ENCODE measurements around the gene ZNF611. TPM values are rescaled to one million over a fixed set of nuclear protein-coding genes. Genes with fewer than 3 reads are reported as not detected.
"Not testable (repeated sequence)": the region's sequence is repeated elsewhere in the genome, so short reads cannot be mapped to it uniquely, and the experiment has no call there.

Gene ZNF611
- total and polyA plus RNA-seq, 9 donors: 5.9 to 21.5 (median 16.2) TPM

DNA sequence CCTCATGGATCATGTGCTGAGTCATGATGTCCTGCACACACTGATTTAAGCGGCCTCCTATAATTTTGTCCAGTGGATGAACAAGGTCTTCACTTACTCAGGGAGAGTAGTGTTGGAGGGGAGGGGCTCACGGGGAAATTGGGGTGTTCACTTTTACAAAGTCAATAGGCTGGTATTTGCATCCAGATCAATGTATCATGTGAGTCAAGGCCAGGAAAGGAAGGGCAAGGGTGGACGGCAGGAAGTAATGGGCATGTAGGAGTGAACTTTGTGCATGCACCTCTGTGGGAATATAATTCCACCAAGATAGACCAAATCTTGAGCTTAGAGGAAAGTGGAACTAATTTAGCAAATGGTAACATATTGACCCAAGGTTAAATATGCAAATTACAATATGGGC is 23.2 kb downstream of the ZNF611 start:
- H3K27me3 ChIP-seq; H3K36me3 ChIP-seq; H3K4me1 ChIP-seq (ENCODE audit: insufficient read depth); intact Hi-C loops (cut with DNase I); DNase-seq; H3K4me3 ChIP-seq; H3K27ac ChIP-seq; H3K9me3 ChIP-seq: not testable (repeated sequence)
- 88 to 95% (median 91%) methylated on average over 3 of the region's 3 CpGs for WGBS, 3 donors

DNA sequence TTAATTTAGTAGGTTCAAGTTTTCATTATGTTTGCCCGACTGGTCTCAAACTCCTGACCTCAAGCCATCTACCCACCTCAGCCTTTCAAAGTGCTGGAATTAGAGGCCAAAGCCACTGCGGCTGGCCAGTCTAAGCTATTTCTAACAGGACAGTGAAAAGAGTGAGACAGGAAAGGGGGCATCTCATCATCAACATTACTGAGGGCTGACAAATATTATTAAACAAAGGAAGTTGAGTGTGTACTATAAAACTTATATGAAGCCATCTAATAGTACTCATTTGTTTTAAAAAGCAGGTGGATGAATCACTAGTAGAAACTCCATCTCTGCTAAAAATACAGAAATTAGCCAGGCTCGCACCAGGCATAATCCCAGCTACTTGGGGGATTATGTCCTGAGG is 24.3 kb downstream of the ZNF611 start:
- no peak overlapping the region for H3K4me3 ChIP-seq
- no peaks in the 10 kb centered on the region for H3K36me3 ChIP-seq
- no peaks in the 10 kb centered on the region for H3K27me3 ChIP-seq
- H3K4me1 ChIP-seq (ENCODE audit: insufficient read depth): no peaks in the 10 kb centered on the region
- no peaks in the 10 kb centered on the region for H3K9me3 ChIP-seq
- no peak for DNase-seq
- TF ChIP-seq, protein P1, sequence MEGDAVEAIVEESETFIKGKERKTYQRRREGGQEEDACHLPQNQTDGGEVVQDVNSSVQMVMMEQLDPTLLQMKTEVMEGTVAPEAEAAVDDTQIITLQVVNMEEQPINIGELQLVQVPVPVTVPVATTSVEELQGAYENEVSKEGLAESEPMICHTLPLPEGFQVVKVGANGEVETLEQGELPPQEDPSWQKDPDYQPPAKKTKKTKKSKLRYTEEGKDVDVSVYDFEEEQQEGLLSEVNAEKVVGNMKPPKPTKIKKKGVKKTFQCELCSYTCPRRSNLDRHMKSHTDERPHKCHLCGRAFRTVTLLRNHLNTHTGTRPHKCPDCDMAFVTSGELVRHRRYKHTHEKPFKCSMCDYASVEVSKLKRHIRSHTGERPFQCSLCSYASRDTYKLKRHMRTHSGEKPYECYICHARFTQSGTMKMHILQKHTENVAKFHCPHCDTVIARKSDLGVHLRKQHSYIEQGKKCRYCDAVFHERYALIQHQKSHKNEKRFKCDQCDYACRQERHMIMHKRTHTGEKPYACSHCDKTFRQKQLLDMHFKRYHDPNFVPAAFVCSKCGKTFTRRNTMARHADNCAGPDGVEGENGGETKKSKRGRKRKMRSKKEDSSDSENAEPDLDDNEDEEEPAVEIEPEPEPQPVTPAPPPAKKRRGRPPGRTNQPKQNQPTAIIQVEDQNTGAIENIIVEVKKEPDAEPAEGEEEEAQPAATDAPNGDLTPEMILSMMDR (IDR thresholded peaks at IDR 0.05): no peak
- TF ChIP-seq POLR2A (IDR thresholded peaks at IDR 0.05) (no peak), EP300 (IDR thresholded peaks at IDR 0.05) (no peak)
- 97 to 99% (median 99%) methylated on average over 3 of the region's 3 CpGs for WGBS, 3 donors
- no peak overlapping the region for H3K27ac ChIP-seq
- intact Hi-C loops (cut with DNase I): no loop called here

GRCh38 chr19:52705615-52706014 is 29.2 kb downstream of the ZNF611 start:
- DNase-seq; H3K4me3 ChIP-seq; H3K27me3 ChIP-seq; H3K4me1 ChIP-seq (ENCODE audit: insufficient read depth); intact Hi-C loops (cut with DNase I); H3K36me3 ChIP-seq; H3K9me3 ChIP-seq; H3K27ac ChIP-seq: not testable (repeated sequence)
- 97 to 98% (median 98%) methylated on average over 3 of the region's 3 CpGs for WGBS, 3 donors

GRCh38 chr19:52703917-52704316 is 30.9 kb downstream of the ZNF611 start:
- intact Hi-C loops (cut with DNase I): no loop called here
- H3K4me3 ChIP-seq: no peak overlapping the region
- 83 to 96% (median 92%) methylated on average over 4 of the region's 4 CpGs for WGBS, 3 donors
- H3K27ac ChIP-seq: no peak overlapping the region
- DNase-seq: no peak
- TF ChIP-seq EP300 (IDR thresholded peaks at IDR 0.05) (no peak), POLR2A (IDR thresholded peaks at IDR 0.05) (no peak)
- TF ChIP-seq, protein P1 (IDR thresholded peaks at IDR 0.05): no peak
- H3K27me3 ChIP-seq: no peaks in the 10 kb centered on the region
- H3K4me1 ChIP-seq (ENCODE audit: insufficient read depth): no peaks in the 10 kb centered on the region
- H3K36me3 ChIP-seq: no peaks in the 10 kb centered on the region
- H3K9me3 ChIP-seq: no peaks in the 10 kb centered on the region

- Histone ChIP-seq H3K27me3 (no peaks in the 10 kb centered on the region), H3K36me3 (no peaks in the 10 kb centered on the region), H3K4me1 (ENCODE audit: insufficient read depth) (no peaks in the 10 kb centered on the region), H3K9me3 (no peaks in the 10 kb centered on the region), H3K4me3 (no peak overlapping the region), H3K27ac (no peak overlapping the region)
- 79 to 85% (median 83%) methylated on average over 7 of the region's 7 CpGs for WGBS, 3 donors
- intact Hi-C loops (cut with DNase I): no loop called here
- no peak for TF ChIP-seq EP300 (IDR thresholded peaks at IDR 0.05)
- TF ChIP-seq, protein P1 (IDR thresholded peaks at IDR 0.05): no peak
- TF ChIP-seq POLR2A (IDR thresholded peaks at IDR 0.05): no peak
- DNase-seq: no peak
These were observed 34.2 kb downstream of the ZNF611 start for GRCh38 chr19:52700673-52701072.

- H3K27ac ChIP-seq; H3K4me1 ChIP-seq (ENCODE audit: insufficient read depth); H3K36me3 ChIP-seq; H3K9me3 ChIP-seq; H3K4me3 ChIP-seq; intact Hi-C loops (cut with DNase I); H3K27me3 ChIP-seq: not testable (repeated sequence)
- peak in 1 of 5 donors; percentile 32 for DNase-seq
- 69 to 82% (median 76%) methylated on average over 5 of the region's 5 CpGs for WGBS, 3 donors
These were observed 35.3 kb downstream of the ZNF611 start for GRCh38 chr19:52699555-52699954.

All from ovary (tissue), 9 donors.